K562 (cell line): Measurements from ENCODE around the gene TFCP2L1. TPM values are rescaled to one million over a fixed set of nuclear protein-coding genes. Genes with fewer than 3 reads are reported as not detected.

Experiments
- ATAC-seq: fragments of 200-7000 bp; cut with Tn5 transposase; 3 replicates; pipeline ENCODE4 v1.9.1; 2020; ENCODE audit warnings: moderate library complexity
- BruUV-seq: library from RNA; stranded (reverse); fragments of 400-500 nt; replicated peaks from 2 replicates; lab custom pipeline; 2021; lab: Mats Ljungman, UMichigan
- CTCF ChIA-PET: fragments of 300-600 bp; formaldehyde crosslinking; extraction: SDS; loops from one replicate; lab custom pipeline; 2021; ENCODE audit warnings: low intra/inter-chr PET ratio; lab: Yijun Ruan, JAX
- POLR2A ChIA-PET: fragments of 300-600, 350-650 bp; sonication (Branson Sonifier 250); formaldehyde crosslinking; extraction: SDS; loops from one replicate; lab custom pipeline; 2021; ENCODE audit warnings: antibody characterized with exemption, inconsistent platforms; lab: Yijun Ruan, JAX
- DNase-seq, 4 experiments: peaks; one replicate each; pipeline versions ENCODE4 v3.0.0 to v3.0.0-alpha.2; 2011 to 2018; ENCODE audit warnings: low spot score in 3 of 4, mixed read lengths in 3 of 4; ENCODE audit errors: extremely low read depth in 1 of 4
- FAIRE-seq: peaks from 2 replicates; lab custom pipeline; 2011; peaks lifted over from hg19 to GRCh38; lab: Jason Lieb, UNC
- H2AFZ ChIP-seq: 2 replicates; pipeline ENCODE4 v1.6.0; 2011; ENCODE audit warnings: low read depth, low read length, control low read depth, inconsistent platforms
- H3K27ac ChIP-seq: fragments of 200-600 bp; 3 replicates; pipeline ENCODE4 v1.8.0; 2011; ENCODE audit warnings: low read depth, mild to moderate bottlenecking, control low read depth, inconsistent platforms, low read length, moderate library complexity, mixed read lengths; ENCODE audit errors: extremely low read depth
- H3K27me3 ChIP-seq, 2 experiments: fragments of 300-600 bp in 1 of 2; 2 replicates in 1 of 2; 3 replicates in 1 of 2; pipeline versions ENCODE4 v1.6.0 to v1.8.0; 2011; ENCODE audit warnings: inconsistent platforms in 2 of 2, low read length in 2 of 2, mild to moderate bottlenecking in 1 of 2, mixed read lengths in 1 of 2, moderate library complexity in 1 of 2; ENCODE audit not compliant: control insufficient read depth in 2 of 2, insufficient read depth in 2 of 2
- H3K36me3 ChIP-seq: fragments of 300-600 bp; 3 replicates; pipeline ENCODE4 v1.8.0; 2011; ENCODE audit warnings: mild to moderate bottlenecking, low read length, inconsistent platforms; ENCODE audit not compliant: control insufficient read depth, insufficient read depth
- H3K4me1 ChIP-seq, 2 experiments: fragments of 200-600 bp in 1 of 2; replicated peaks in 1 of 2; 2 replicates in 1 of 2; 3 replicates in 1 of 2; pipeline versions ENCODE4 v1.5.1 to v1.8.0; 2011; ENCODE audit warnings: inconsistent platforms in 2 of 2, low read length in 2 of 2, mild to moderate bottlenecking in 1 of 2, mixed read lengths in 1 of 2, moderate library complexity in 1 of 2; ENCODE audit not compliant: control insufficient read depth in 2 of 2, insufficient read depth in 2 of 2
- H3K4me2 ChIP-seq: 2 replicates; pipeline ENCODE4 v1.6.1; 2011; ENCODE audit warnings: low read length, control low read depth, inconsistent platforms, mixed read lengths; ENCODE audit not compliant: insufficient read depth
- H3K4me3 ChIP-seq: fragments of 200-600 bp; sonication (generic), shearing (Covaris generic); 2 replicates; pipeline ENCODE4 v1.5.1; 2016; ENCODE audit warnings: control low read depth, inconsistent platforms
- H3K79me2 ChIP-seq: fragments of 200-600 bp; 3 replicates; pipeline ENCODE4 v1.8.0; 2011; ENCODE audit warnings: low read length, inconsistent platforms; ENCODE audit not compliant: control insufficient read depth, insufficient read depth
- H3K9ac ChIP-seq, 2 experiments: 2 replicates each; pipeline versions ENCODE4 v1.6.0 to v1.6.1; 2011; ENCODE audit warnings: low read depth in 2 of 2, low read length in 2 of 2, control low read depth in 1 of 2, inconsistent platforms in 1 of 2, mild to moderate bottlenecking in 1 of 2, mixed read lengths in 1 of 2; ENCODE audit not compliant: insufficient read depth in 1 of 2
- H3K9me1 ChIP-seq: one replicate; pipeline ENCODE4 v1.6.0; 2011; ENCODE audit warnings: inconsistent platforms, mild to moderate bottlenecking, low read length, moderate library complexity; ENCODE audit not compliant: control insufficient read depth, insufficient read depth
- H3K9me3 ChIP-seq: replicated peaks from 2 replicates; pipeline ENCODE4 v1.5.1; 2011; ENCODE audit warnings: low read depth, low read length, inconsistent platforms; ENCODE audit not compliant: control insufficient read depth, insufficient read depth
- H4K20me1 ChIP-seq: replicated peaks from 2 replicates; pipeline ENCODE4 v1.6.1; 2011; ENCODE audit warnings: low read length, inconsistent platforms, mixed read lengths; ENCODE audit not compliant: control insufficient read depth, insufficient read depth
- ATF3 ChIP-seq, 2 experiments: fragments of 450-650 bp in 1 of 2; sonication (generic) in 1 of 2; formaldehyde crosslinking in 1 of 2; IDR thresholded peaks in 1 of 2; conservative IDR thresholded peaks in 1 of 2; 2 replicates each; pipeline versions ENCODE4 v1.6.1 to v1.8.1; 2016 to 2023; ENCODE audit warnings: mild to moderate bottlenecking in 2 of 2, moderate library complexity in 2 of 2, inconsistent platforms in 1 of 2, missing genetic modification reagents in 1 of 2
- MLX ChIP-seq, 2 experiments: fragments of 450-650 bp in 1 of 2; sonication (generic) in 1 of 2; formaldehyde crosslinking; conservative IDR thresholded peaks; 2 replicates each; pipeline versions ENCODE4 v1.4.0 to v1.8.1; 2020 to 2022; ENCODE audit warnings: mild to moderate bottlenecking in 1 of 2, missing genetic modification reagents in 1 of 2
- MTF1 ChIP-seq: fragments of 250-450 bp; sonication (Bioruptor Pico); IDR thresholded peaks from 2 replicates; pipeline ENCODE4 v1.9.0; 2021; ENCODE audit warnings: moderate library complexity, mild to moderate bottlenecking, inconsistent platforms, borderline replicate concordance
- POLR2AphosphoS2 ChIP-seq: IDR thresholded peaks from 2 replicates; pipeline ENCODE4 v1.6.1; 2012; ENCODE audit warnings: low read length, improper control_type of control experiment
- RUNX1 ChIP-seq: sonication (generic); IDR thresholded peaks from 2 replicates; pipeline ENCODE4 v1.6.1; 2016; ENCODE audit warnings: antibody characterized with exemption, low read depth
- THAP7 ChIP-seq: fragments of 250-450 bp; sonication (Bioruptor Pico); IDR thresholded peaks from 2 replicates; pipeline ENCODE4 v1.5.0; 2021
- ZNF589 ChIP-seq: fragments of 200-800 bp; sonication (Bioruptor generic); IDR thresholded peaks from 2 replicates; pipeline ENCODE4 v1.6.1; 2016; ENCODE audit warnings: low read depth, missing genetic modification characterization, missing compliant biosample characterization
- WGBS: fragments of 100-300 bp; shearing (Covaris generic); methylation state at CpG from one replicate; pipeline ENCODE4 v1.1.6; 2016; ENCODE audit warnings: low coverage, mixed read lengths; ENCODE audit not compliant: insufficient coverage; ENCODE audit errors: missing lambda C conversion rate; 5-methylcytosine and 5-hydroxymethylcytosine counted together
- in situ Hi-C: fragments of 300-500 bp; cut with MboI; formaldehyde crosslinking; loops from 4 replicates; pipeline ENCODE4 v1.15.0; 2018; ENCODE audit warnings: inconsistent platforms, mixed read lengths
- intact Hi-C: fragments of 100-400 bp; cut with micrococcal nuclease; formaldehyde crosslinking; loops from 2 replicates; pipeline ENCODE4 v1.14.2; 2022
- polyA plus RNA-seq, 8 experiments: library from polyadenylated mRNA; depleted of rRNA in 4 of 8; stranded (reverse) in 5 of 8; unstranded in 3 of 8; fragments of >200 nt; fragmentation: Nextera tagmentation in 2 of 8; fragmentation: Illumina TruSeq in 1 of 8; extraction: Ambion mirVana in 2 of 8; extraction: Trizol in 1 of 8; gene quantifications; 2 replicates each; pipeline versions ENCODE4 v1.2.1 to v1.2.3, GENCODE V29; 2011 to 2014; ENCODE audit warnings: inconsistent platforms in 1 of 8, missing spikeins in 1 of 8
- total RNA-seq, 7 experiments: library from RNA; depleted of rRNA in 6 of 7; stranded (reverse); fragments of >200 nt in 6 of 7; fragmentation: Illumina TruSeq in 2 of 7; extraction: Trizol in 2 of 7; gene quantifications; 2 replicates each; pipeline versions ENCODE4 v1.2.1 to v1.2.3, GENCODE V29; 2011 to 2021; ENCODE audit warnings: low replicate concordance in 1 of 7
- TF ChIP-seq, protein P1 (sequence below), 2 experiments: IDR thresholded peaks; 2 replicates each; pipeline ENCODE4 v1.6.1; 2012; ENCODE audit warnings: improper control_type of control experiment in 2 of 2, low read depth in 2 of 2, low read length in 2 of 2, borderline replicate concordance in 1 of 2
- TF ChIP-seq, protein P2 (sequence below): fragments of 450-650 bp; formaldehyde crosslinking; IDR thresholded peaks from 2 replicates; pipeline ENCODE4 v1.4.0; 2020; ENCODE audit warnings: mild to moderate bottlenecking, moderate library complexity

TFCP2L1 gene
- total and polyA plus RNA-seq, 9 of the 15 experiments (the other 6 are each of a cell fraction or from before 2014, with no cell fraction given): 0.08 to 1.00 (median 0.42) TPM

DNA sequence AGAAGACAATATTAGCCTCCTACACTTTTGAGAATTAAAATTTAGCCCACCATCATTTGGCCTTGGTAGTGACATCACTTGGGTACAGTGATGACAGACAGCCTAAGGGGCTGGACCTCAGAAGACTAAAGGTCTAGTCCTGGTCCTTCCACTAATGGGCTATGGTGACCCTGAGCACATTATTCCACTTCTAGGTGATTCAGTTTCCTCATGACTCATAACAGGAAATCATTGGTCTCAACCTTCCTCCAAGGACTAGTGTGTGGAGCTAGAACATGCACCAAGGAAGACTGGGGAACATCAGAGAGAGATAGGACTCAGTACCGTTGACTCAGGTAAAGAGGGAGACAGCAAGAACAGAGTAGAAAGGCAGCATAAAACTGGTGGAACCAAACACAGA is 64.0 kb downstream of the TFCP2L1 start:
- H3K27me3 ChIP-seq: peaks cover 11 to 54% of the 10 kb centered on the region in 2 experiments; a peak in 4 of 5 replicates
- FAIRE-seq: no peak
- POLR2A ChIA-PET: interaction anchor here (0.7 to 1.5 kb wide), 2 partner anchors 10 to 46 kb away, joined by 3 to 4 read pairs; no protein-coding TSS in a partner anchor

More for the DNA sequence above, 64.0 kb downstream of the TFCP2L1 start:
- in situ Hi-C loops (no loop called here), intact Hi-C loops (no loop called here)
- no TSS peak for BruUV-seq
- no peak overlapping the region for H3K4me2 ChIP-seq
- no peak overlapping the region for H2AFZ ChIP-seq
- no peaks in the 10 kb centered on the region for H3K79me2 ChIP-seq
- no peaks in the 10 kb centered on the region for H4K20me1 ChIP-seq
- H3K36me3 ChIP-seq: no peaks in the 10 kb centered on the region
- DNase-seq: no peak
- no peak overlapping the region for H3K9ac ChIP-seq
- H3K4me1 ChIP-seq: no peaks in the 10 kb centered on the region
- no peaks in the 10 kb centered on the region for H3K9me1 ChIP-seq
- ATAC-seq: no peak
- WGBS: 0% methylated on average over 1 of the region's 1 CpG
- no peak for TF ChIP-seq MTF1 (CRISPR knock-in tag)
- no peak for TF ChIP-seq POLR2AphosphoS2
- TF ChIP-seq MLX (CRISPR knock-in tag; conservative IDR thresholded peaks at IDR 0.05): no peak
- TF ChIP-seq, protein P1, sequence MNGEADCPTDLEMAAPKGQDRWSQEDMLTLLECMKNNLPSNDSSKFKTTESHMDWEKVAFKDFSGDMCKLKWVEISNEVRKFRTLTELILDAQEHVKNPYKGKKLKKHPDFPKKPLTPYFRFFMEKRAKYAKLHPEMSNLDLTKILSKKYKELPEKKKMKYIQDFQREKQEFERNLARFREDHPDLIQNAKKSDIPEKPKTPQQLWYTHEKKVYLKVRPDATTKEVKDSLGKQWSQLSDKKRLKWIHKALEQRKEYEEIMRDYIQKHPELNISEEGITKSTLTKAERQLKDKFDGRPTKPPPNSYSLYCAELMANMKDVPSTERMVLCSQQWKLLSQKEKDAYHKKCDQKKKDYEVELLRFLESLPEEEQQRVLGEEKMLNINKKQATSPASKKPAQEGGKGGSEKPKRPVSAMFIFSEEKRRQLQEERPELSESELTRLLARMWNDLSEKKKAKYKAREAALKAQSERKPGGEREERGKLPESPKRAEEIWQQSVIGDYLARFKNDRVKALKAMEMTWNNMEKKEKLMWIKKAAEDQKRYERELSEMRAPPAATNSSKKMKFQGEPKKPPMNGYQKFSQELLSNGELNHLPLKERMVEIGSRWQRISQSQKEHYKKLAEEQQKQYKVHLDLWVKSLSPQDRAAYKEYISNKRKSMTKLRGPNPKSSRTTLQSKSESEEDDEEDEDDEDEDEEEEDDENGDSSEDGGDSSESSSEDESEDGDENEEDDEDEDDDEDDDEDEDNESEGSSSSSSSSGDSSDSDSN (IDR thresholded peaks at IDR 0.05; ENCODE audit: borderline replicate concordance in 1 of 2, low read depth in 2 of 2, low read length in 2 of 2): no peak
- no peak for TF ChIP-seq ATF3 (IDR thresholded peaks at IDR 0.05)
- no peak for TF ChIP-seq ATF3 (CRISPR knock-in tag; conservative IDR thresholded peaks at IDR 0.05)
- TF ChIP-seq, protein P2, sequence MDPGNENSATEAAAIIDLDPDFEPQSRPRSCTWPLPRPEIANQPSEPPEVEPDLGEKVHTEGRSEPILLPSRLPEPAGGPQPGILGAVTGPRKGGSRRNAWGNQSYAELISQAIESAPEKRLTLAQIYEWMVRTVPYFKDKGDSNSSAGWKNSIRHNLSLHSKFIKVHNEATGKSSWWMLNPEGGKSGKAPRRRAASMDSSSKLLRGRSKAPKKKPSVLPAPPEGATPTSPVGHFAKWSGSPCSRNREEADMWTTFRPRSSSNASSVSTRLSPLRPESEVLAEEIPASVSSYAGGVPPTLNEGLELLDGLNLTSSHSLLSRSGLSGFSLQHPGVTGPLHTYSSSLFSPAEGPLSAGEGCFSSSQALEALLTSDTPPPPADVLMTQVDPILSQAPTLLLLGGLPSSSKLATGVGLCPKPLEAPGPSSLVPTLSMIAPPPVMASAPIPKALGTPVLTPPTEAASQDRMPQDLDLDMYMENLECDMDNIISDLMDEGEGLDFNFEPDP (CRISPR knock-in tag): no peak
- TF ChIP-seq ZNF589 (CRISPR knock-in tag): no peak
- TF ChIP-seq THAP7 (CRISPR knock-in tag): no peak
- no peak for TF ChIP-seq RUNX1
- H3K9me3 ChIP-seq: no peaks in the 10 kb centered on the region
- CTCF ChIA-PET: no interaction called here
- H3K4me3 ChIP-seq: no peak overlapping the region
- H3K27ac ChIP-seq: no peak overlapping the region
